Mesendoderm (in vitro differentiated cells): ENCODE data around the gene ZNF296.

ENCODE experiments used
- DNase-seq: peaks from one replicate; pipeline ENCODE4 v3.0.0; 2013
- H2AK5ac ChIP-seq: 2 replicates; pipeline ENCODE4 v1.6.1; 2013; ENCODE audit warnings: low read length, inconsistent platforms
- H2BK120ac ChIP-seq: 2 replicates; pipeline ENCODE4 v1.6.1; 2013; ENCODE audit warnings: low read depth, mild to moderate bottlenecking, low read length, moderate library complexity, mixed read lengths
- H2BK15ac ChIP-seq: replicated peaks from 2 replicates; pipeline ENCODE4 v1.6.1; 2013; ENCODE audit warnings: low read depth, mild to moderate bottlenecking, moderate library complexity
- H2BK5ac ChIP-seq: 2 replicates; pipeline ENCODE4 v1.6.1; 2013; ENCODE audit warnings: low read length, inconsistent platforms
- H3K18ac ChIP-seq: 2 replicates; pipeline ENCODE4 v1.6.1; 2013; ENCODE audit warnings: mild to moderate bottlenecking, low read length, mixed read lengths
- H3K23ac ChIP-seq: one replicate; pipeline ENCODE4 v1.6.1; 2013; ENCODE audit warnings: low read length
- H3K27ac ChIP-seq: 2 replicates; pipeline ENCODE4 v1.5.1; 2013; ENCODE audit warnings: low read depth, mild to moderate bottlenecking, inconsistent platforms, low read length, moderate library complexity
- H3K27me3 ChIP-seq: 2 replicates; pipeline ENCODE4 v1.6.1; 2013; ENCODE audit warnings: low read length, control low read depth, mild to moderate bottlenecking, inconsistent platforms; ENCODE audit not compliant: insufficient read depth, poor library complexity
- H3K36me3 ChIP-seq: 2 replicates; pipeline ENCODE4 v1.6.1; 2013; ENCODE audit warnings: low read length, inconsistent platforms; ENCODE audit not compliant: control insufficient read depth, insufficient read depth
- H3K4ac ChIP-seq: one replicate; pipeline ENCODE4 v1.6.1; 2013; ENCODE audit warnings: low read depth, mild to moderate bottlenecking, low read length, moderate library complexity
- H3K4me1 ChIP-seq: 2 replicates; pipeline ENCODE4 v1.6.1; 2013; ENCODE audit warnings: low read depth, low read length, inconsistent platforms; ENCODE audit not compliant: control insufficient read depth
- H3K4me2 ChIP-seq: 2 replicates; pipeline ENCODE4 v1.6.1; 2013; ENCODE audit warnings: low read length
- H3K4me3 ChIP-seq: 2 replicates; pipeline ENCODE4 v1.5.1; 2013; ENCODE audit warnings: mild to moderate bottlenecking, low read length
- H3K56ac ChIP-seq: one replicate; pipeline ENCODE4 v1.6.1; 2013; ENCODE audit warnings: low read length
- H3K79me1 ChIP-seq: 2 replicates; pipeline ENCODE4 v1.6.1; 2013; ENCODE audit warnings: low read length, inconsistent platforms
- H3K79me2 ChIP-seq: 2 replicates; pipeline ENCODE4 v1.6.1; 2013; ENCODE audit warnings: mild to moderate bottlenecking, low read length; ENCODE audit not compliant: control insufficient read depth, insufficient read depth
- H3K9ac ChIP-seq: 2 replicates; pipeline ENCODE4 v1.6.1; 2013; ENCODE audit warnings: low read length, inconsistent platforms
- H4K5ac ChIP-seq: one replicate; pipeline ENCODE4 v1.6.1; 2013; ENCODE audit warnings: low read length
- H4K8ac ChIP-seq: one replicate; pipeline ENCODE4 v1.6.1; 2013; ENCODE audit warnings: low read depth, mild to moderate bottlenecking, control low read depth, low read length, moderate library complexity
- WGBS: extraction: QIAGEN DNeasy Blood & Tissue Kit; methylation state at CpG from one replicate; pipeline ENCODE4 v1.1.7; 2013; ENCODE audit warnings: low lambda C conversion rate, missing lambda C conversion rate; ENCODE audit not compliant: insufficient coverage; ENCODE audit errors: extremely low coverage; 5-methylcytosine and 5-hydroxymethylcytosine counted together

ZNF296 gene

DNA sequence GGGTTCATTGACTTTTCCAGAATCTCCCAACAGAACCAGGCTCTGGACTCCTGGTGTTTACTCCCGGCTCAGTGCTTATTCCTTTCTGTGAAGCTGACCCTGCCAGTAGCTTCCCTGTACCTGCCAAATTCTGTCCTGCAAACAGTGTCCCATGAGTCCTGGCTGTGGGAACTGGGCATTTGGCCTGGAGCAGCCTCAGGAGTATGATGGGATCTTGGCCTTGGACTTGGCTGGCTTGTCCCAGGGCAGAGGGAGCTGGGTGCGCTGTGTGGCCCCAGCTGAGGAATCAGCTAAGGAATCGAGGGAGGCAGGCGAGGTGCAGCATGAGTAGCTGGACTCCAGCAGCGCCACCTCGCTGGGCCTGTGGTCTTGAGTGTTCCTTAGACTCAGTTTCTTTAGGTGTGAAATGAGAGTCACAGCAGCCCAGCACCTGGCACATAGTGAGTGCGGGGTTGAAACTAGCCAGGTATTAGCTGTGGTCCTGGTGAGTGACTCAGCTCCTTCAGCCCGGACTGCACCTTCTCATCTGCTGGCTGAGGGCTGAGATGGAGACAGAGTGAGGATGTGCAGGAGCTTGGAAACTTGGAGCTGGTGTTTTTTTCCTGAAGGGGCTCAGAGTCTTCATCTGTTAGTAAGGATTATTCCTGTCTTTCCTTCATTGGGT lies 27.1 kb downstream of the ZNF296 start:
- peak overlapping the region; percentile 15 for H3K56ac ChIP-seq

GRCh38 chr19:45047188-45047797 lies 29.0 kb downstream of the ZNF296 start:
- Histone ChIP-seq H4K8ac (no peak overlapping the region), H2AK5ac (no peak overlapping the region), H3K79me1 (peaks cover 25% of the 10 kb centered on the region), H3K27ac (no peak overlapping the region), H3K23ac (no peak overlapping the region), H3K4ac (no peak overlapping the region), H4K5ac (no peak overlapping the region), H3K4me1 (no peaks in the 10 kb centered on the region), H3K79me2 (peaks cover 34% of the 10 kb centered on the region), H3K9ac (no peak overlapping the region), H3K27me3 (no peaks in the 10 kb centered on the region), H2BK15ac (no peak overlapping the region), H3K4me3 (no peak overlapping the region), H3K36me3 (peaks cover 9% of the 10 kb centered on the region), H2BK5ac (no peak overlapping the region), H3K4me2 (no peak overlapping the region), H3K18ac (no peak overlapping the region), H2BK120ac (no peak overlapping the region), H3K56ac (no peak overlapping the region)
- DNase-seq: no peak
- WGBS: no CpG with 5 or more reads among the region's 7 CpGs

More for the DNA sequence above, 27.1 kb downstream of the ZNF296 start:
- Histone ChIP-seq H3K23ac (no peak overlapping the region), H2BK5ac (no peak overlapping the region), H3K4me2 (no peak overlapping the region), H3K4me1 (no peaks in the 10 kb centered on the region), H3K79me1 (peaks cover 21% of the 10 kb centered on the region), H4K5ac (no peak overlapping the region), H3K4me3 (no peak overlapping the region), H2AK5ac (no peak overlapping the region), H2BK15ac (no peak overlapping the region), H3K18ac (no peak overlapping the region), H3K9ac (no peak overlapping the region), H3K27me3 (no peaks in the 10 kb centered on the region), H3K4ac (no peak overlapping the region), H3K79me2 (peaks cover 30% of the 10 kb centered on the region), H2BK120ac (no peak overlapping the region), H3K36me3 (peaks cover 4% of the 10 kb centered on the region), H4K8ac (no peak overlapping the region), H3K27ac (no peak overlapping the region)
- WGBS: no CpG with 5 or more reads among the region's 8 CpGs
- DNase-seq: no peak

DNA sequence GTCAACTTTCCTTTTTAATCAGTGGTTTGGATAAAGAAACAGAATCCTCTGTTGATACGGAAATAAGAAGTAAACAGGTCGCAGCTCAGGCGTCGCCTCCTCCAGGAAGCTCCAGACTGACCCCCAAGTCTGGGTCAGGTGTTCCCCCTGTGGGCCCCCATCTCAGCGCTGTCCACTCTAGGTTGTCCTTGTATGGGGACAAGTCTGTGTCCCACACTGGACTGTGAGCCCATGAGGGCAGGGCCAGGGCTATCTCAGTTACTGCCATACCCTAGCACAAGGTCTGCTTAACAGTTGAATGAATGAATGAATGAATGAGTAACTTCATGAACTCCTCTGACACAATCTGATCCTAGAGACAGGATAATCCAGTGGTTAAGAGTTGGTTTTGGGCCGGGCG lies 29.9 kb downstream of the ZNF296 start:
- peaks cover 37% of the 10 kb centered on the region for H3K79me2 ChIP-seq
- WGBS: no CpG with 5 or more reads among the region's 7 CpGs
- no peak overlapping the region for H3K9ac ChIP-seq
- peaks cover 25% of the 10 kb centered on the region for H3K79me1 ChIP-seq
- H3K27me3 ChIP-seq: no peaks in the 10 kb centered on the region
- H4K5ac ChIP-seq: no peak overlapping the region
- H2BK120ac ChIP-seq: no peak overlapping the region
- H2BK5ac ChIP-seq: no peak overlapping the region
- no peak overlapping the region for H3K18ac ChIP-seq
- no peak for DNase-seq
- H3K4me3 ChIP-seq: no peak overlapping the region
- H2AK5ac ChIP-seq: no peak overlapping the region
- H4K8ac ChIP-seq: no peak overlapping the region
- H2BK15ac ChIP-seq: no peak overlapping the region
- no peaks in the 10 kb centered on the region for H3K4me1 ChIP-seq
- no peak overlapping the region for H3K56ac ChIP-seq
- H3K4ac ChIP-seq: no peak overlapping the region
- peaks cover 9% of the 10 kb centered on the region for H3K36me3 ChIP-seq
- H3K27ac ChIP-seq: no peak overlapping the region
- no peak overlapping the region for H3K4me2 ChIP-seq
- H3K23ac ChIP-seq: no peak overlapping the region

DNA sequence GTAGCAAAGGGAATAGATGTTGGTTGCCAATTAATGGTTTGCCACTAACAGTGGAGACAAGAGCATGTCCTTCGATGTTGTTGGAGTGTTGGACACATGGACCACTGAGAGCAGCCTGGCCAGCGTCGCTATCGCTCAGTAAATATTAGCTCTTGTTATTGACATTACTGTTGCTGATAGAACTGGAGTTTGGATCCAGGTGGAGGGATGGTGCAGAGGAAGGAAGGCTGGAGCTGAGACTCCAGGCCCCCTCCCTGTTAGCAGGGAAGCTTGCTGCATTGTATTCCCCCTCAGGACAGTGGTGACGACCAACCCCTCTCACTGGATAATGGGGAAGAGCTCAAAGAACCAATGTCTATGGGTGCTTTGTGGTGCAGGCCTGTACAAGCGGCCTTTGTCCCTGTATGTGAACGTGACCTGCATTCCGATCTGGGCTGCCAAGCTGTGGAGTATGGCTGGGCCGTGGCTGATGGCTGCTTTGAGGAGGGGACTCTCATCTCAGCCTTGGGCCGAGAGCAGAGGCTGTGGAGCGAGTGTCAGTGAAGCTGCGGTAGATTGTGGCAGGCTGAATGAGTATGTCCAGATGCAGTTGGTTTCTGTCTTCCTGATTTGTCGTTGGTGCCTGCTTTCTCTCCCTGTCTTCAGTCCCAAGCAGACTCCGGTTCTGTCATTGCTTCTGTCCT lies 30.5 kb downstream of the ZNF296 start:
- WGBS: no CpG with 5 or more reads among the region's 14 CpGs
- Histone ChIP-seq H3K23ac (no peak overlapping the region), H3K4me2 (no peak overlapping the region), H4K5ac (no peak overlapping the region), H3K79me1 (peaks cover 28% of the 10 kb centered on the region), H3K4me1 (no peaks in the 10 kb centered on the region), H2BK5ac (no peak overlapping the region), H3K79me2 (peaks cover 39% of the 10 kb centered on the region), H3K27ac (no peak overlapping the region), H4K8ac (no peak overlapping the region), H3K4ac (no peak overlapping the region), H2AK5ac (no peak overlapping the region), H3K9ac (no peak overlapping the region), H3K56ac (no peak overlapping the region), H3K18ac (no peak overlapping the region), H2BK15ac (no peak overlapping the region), H3K27me3 (no peaks in the 10 kb centered on the region), H3K36me3 (peaks cover 9% of the 10 kb centered on the region), H2BK120ac (no peak overlapping the region), H3K4me3 (no peak overlapping the region)
- no peak for DNase-seq

GRCh38 chr19:45041125-45041524 lies 35.2 kb downstream of the ZNF296 start:
- no CpG with 5 or more reads among the region's 6 CpGs for WGBS
- no peak overlapping the region for H3K4me3 ChIP-seq
- no peak overlapping the region for H2BK15ac ChIP-seq
- no peak overlapping the region for H3K18ac ChIP-seq
- H4K8ac ChIP-seq: no peak overlapping the region
- H3K36me3 ChIP-seq: peaks cover 6% of the 10 kb centered on the region
- peaks cover 27% of the 10 kb centered on the region for H3K79me1 ChIP-seq
- H2BK5ac ChIP-seq: no peak overlapping the region
- no peaks in the 10 kb centered on the region for H3K27me3 ChIP-seq
- H3K4ac ChIP-seq: no peak overlapping the region
- H4K5ac ChIP-seq: no peak overlapping the region
- DNase-seq: no peak
- H2AK5ac ChIP-seq: no peak overlapping the region
- no peaks in the 10 kb centered on the region for H3K4me1 ChIP-seq
- peaks cover 35% of the 10 kb centered on the region for H3K79me2 ChIP-seq
- no peak overlapping the region for H3K27ac ChIP-seq
- H3K23ac ChIP-seq: no peak overlapping the region
- H2BK120ac ChIP-seq: no peak overlapping the region
- no peak overlapping the region for H3K9ac ChIP-seq
- H3K56ac ChIP-seq: no peak overlapping the region
- H3K4me2 ChIP-seq: no peak overlapping the region
